Fibroblast of mammary gland (primary cell): Measurements from ENCODE around the gene SESN1.

Experiments used
- DNase-seq: peaks from one replicate; pipeline ENCODE4 v3.0.0-alpha.2; 2010; ENCODE audit warnings: low read depth
- H3K4me3 ChIP-seq: 2 replicates; pipeline ENCODE4 v1.5.1; 2011; ENCODE audit warnings: low read depth, mild to moderate bottlenecking, low read length, moderate library complexity; ENCODE audit not compliant: control insufficient read depth
- TF ChIP-seq, protein P1 (sequence below): conservative IDR thresholded peaks from 2 replicates; pipeline ENCODE4 v1.5.1; 2011; ENCODE audit warnings: low read depth, low read length, inconsistent platforms; ENCODE audit not compliant: control insufficient read depth, insufficient read depth

The SESN1 gene

DNA sequence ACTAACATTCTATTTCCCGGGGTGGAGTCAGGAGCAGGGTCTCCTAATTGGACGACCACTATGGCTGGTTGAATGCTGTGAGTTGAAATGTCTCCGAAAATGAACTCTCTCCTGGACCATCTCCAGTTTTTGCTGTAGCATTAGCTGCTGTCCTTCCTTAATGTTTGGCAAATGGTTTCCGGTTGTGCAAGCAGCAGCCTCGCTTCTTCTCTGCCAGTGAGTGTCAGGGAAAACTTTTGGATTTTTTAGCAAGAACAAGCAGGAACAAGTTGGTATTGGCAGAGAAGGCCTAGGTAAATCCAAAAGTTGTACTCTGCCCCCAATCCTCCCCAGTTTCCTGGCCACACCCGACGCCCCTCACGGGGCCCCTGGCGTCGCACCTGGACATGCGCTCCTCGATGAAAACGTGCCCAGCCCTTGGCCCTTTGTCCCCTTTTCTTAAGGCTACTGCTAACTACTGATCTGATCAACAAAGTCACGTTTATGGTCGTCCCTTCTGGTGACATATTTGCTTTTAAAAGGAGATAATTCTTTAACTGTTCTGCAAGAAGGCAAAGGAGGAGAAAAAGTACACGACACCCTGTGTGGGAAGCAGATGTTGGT lies 143.2 kb downstream of the SESN1 start:
- H3K4me3 ChIP-seq, result no peak overlapping the region
- TF ChIP-seq, protein P1, sequence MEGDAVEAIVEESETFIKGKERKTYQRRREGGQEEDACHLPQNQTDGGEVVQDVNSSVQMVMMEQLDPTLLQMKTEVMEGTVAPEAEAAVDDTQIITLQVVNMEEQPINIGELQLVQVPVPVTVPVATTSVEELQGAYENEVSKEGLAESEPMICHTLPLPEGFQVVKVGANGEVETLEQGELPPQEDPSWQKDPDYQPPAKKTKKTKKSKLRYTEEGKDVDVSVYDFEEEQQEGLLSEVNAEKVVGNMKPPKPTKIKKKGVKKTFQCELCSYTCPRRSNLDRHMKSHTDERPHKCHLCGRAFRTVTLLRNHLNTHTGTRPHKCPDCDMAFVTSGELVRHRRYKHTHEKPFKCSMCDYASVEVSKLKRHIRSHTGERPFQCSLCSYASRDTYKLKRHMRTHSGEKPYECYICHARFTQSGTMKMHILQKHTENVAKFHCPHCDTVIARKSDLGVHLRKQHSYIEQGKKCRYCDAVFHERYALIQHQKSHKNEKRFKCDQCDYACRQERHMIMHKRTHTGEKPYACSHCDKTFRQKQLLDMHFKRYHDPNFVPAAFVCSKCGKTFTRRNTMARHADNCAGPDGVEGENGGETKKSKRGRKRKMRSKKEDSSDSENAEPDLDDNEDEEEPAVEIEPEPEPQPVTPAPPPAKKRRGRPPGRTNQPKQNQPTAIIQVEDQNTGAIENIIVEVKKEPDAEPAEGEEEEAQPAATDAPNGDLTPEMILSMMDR, result no peak
- DNase-seq, result no peak

DNA sequence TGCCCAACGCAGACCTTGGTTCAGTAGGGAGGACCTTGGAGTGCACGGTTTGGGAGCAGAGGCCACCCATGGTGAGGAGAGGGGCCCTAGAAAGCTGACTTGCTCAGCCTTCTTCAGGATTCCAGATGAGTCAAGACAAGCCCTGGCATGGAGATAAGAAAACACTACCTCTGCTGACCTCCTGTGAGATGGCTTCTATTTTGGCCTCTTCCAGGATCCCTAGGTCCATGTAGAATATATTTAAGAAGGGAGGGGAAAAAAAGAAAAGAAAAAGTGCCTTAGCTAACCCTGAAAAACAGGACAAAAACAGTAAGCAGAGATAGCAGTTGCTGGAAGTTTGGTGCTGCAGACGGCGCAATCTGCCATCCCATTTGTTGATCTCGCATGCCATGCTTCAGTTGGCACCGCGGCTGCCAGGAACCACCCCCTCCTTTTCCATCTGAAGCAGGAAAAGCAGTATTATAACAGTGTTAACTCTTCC lies 146.4 kb downstream of the SESN1 start:
- DNase-seq, result no peak
- H3K4me3 ChIP-seq, result no peak overlapping the region
- TF ChIP-seq, protein P1, result no peak

DNA sequence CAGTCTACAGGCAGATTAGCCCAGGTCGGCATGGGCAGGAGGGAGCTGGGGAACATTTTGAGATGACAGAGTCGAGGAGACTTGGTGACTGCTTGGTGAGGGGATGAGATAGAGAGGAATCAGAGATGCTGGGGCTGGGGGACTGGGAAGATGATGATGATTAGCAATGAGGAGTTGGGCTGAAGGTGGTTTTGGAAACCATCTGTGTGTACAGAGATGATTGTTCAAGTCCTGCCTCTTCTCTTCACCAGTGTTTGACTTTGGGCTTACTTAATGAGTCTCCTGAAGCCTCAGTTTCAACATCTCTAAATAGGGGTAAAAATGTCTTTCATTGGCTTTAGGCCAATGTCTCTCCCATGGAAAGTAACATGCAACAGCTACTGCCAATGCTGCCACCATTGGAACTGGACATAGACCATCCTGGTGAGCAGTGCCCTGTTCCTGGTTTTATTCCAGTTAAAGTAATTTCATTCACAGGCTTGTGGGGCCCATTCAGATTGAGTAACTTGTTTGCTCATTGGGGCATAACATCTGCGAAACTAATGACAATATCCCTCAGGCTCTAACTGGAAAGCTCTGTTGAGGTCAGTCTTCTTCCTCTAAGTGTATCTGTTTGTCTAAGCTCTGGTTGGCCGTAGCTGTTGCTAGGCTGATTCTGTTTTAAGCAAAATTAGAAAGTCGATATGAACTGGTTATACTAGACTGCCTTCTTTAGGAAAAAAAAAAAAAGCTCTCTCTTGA lies 147.4 kb downstream of the SESN1 start:
- H3K4me3 ChIP-seq, result no peak overlapping the region
- TF ChIP-seq, protein P1, result no peak
- DNase-seq, result peak; percentile 94

DNA sequence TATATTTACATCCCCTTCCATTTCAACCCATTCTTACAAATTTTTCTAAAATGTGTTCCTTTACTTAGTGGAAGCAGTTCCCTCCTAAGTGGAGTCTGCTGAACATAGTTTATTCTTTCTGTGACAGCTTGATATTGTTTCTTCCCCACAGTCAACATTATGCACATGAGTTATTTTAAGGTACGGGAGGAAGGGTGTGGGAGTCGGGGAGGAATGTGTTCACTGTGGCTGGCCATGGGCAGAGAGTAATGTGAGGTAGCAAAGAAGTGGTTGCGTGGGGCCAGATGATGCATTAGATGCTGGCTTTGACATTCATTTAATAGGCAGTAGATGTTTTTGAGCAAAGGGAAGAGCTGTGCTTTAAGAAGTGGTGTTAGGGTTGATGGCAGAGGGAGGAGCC lies 148.0 kb downstream of the SESN1 start:
- no peak overlapping the region for H3K4me3 ChIP-seq
- peak; percentile 50 for DNase-seq
- TF ChIP-seq, protein P1, result no peak

DNA sequence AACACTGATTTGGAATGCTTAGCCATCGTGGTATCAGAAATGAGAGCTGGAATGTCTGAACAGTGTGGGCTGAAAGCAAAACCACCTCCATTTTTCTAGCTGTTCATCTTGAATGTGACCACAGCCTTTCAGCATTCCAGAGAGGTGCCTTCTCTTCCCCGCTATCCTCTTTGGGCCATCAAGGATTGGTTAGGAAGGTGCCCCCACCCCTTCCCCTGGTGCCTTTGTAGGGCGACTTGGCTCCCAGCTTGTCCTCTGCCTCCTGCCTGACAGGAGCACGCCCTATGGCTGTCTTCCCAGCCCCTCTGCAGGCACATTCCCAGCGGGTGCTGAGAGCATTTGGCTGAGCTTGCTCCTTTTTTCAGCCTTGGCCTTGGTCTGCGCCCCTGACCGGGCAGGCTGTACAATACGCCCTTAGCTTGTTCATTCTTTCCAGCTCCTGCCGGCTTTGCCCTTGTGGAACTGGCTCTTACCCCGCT lies 148.9 kb downstream of the SESN1 start:
- no peak overlapping the region for H3K4me3 ChIP-seq
- TF ChIP-seq, protein P1, result no peak

DNA sequence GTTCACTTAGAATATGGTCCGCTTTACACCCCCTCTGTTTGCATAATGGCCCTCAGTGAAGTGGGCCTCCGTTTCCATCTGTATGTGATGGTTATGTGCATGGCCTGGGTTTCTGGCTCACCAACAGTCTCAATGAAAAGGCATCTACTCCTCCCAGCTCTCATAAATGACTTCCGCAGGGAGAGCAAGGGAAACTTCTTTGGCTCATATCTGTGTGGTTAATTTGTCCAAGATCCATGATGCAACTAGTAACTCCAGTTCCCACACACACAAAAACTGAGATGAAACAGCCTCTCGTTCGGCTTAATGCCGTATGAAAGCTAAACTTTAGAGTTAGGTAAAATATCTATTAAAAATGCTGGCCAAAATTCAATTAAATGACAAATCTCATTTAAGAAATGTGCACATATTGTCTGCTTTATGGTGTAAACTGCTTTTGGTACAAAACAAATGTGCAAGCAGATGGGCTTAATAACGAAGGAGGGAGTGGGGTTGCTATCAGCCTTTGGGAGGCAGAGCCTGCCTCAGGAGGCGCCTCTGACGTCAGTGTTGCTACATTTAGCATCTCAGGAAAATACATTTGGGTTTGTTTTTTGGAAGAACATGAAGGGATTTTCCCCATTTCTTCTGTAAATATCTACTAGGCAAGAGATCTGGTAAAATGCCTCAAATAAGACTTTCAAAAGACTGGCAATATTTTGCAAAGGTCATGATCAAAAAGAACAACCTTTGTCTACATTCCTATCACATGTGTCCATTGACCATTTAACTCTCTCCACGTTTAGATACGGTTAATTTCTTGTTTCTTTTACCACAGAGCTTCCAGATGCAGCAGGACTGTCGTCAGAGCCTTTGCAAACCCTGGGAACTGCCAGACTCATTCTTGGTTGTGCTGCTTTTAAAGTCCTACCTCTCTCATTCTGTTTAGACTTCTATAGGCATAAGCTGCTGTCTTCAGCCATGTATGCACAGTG lies 149.7 kb downstream of the SESN1 start:
- DNase-seq, result peak; percentile 96
- H3K4me3 ChIP-seq, result no peak overlapping the region

More for the DNA sequence above, 148.9 kb downstream of the SESN1 start:
- DNase-seq, result peak; percentile 73

More for the DNA sequence above, 149.7 kb downstream of the SESN1 start:
- TF ChIP-seq, protein P1, result no peak
